Stimulated activated CD4-positive, alpha-beta T cell treated with anti-CD3 and anti-CD28 coated beads, Interleukin-4, amount 100 ng/mL, for 4 hours (primary cell): ENCODE results near the gene ZDHHC8.

ENCODE experiments used
- DNase-seq, 2 experiments: peaks; one replicate each; pipeline ENCODE4 v3.0.0-alpha.2; 2020

ZDHHC8 gene

GRCh38 chr22:20096574-20097420, 34.8 kb upstream of the ZDHHC8 start:
- no peak for DNase-seq

GRCh38 chr22:20099099-20099711, 32.4 kb upstream of the ZDHHC8 start:
- no peak for DNase-seq

GRCh38 chr22:20101638-20102037, 30.0 kb upstream of the ZDHHC8 start:
- DNase-seq = no peak

- DNase-seq = no peak
Observed at GRCh38 chr22:20102203-20102780, 29.3 kb upstream of the ZDHHC8 start.

GRCh38 chr22:20105456-20106204, 26.0 kb upstream of the ZDHHC8 start:
- no peak for DNase-seq

GRCh38 chr22:20106205-20106848, 25.3 kb upstream of the ZDHHC8 start:
- DNase-seq = no peak

- no peak for DNase-seq
Observed at GRCh38 chr22:20106849-20107237, 24.8 kb upstream of the ZDHHC8 start.

GRCh38 chr22:20107471-20107901, 24.1 kb upstream of the ZDHHC8 start:
- DNase-seq = no peak

GRCh38 chr22:20107951-20108756, 23.4 kb upstream of the ZDHHC8 start:
- no peak for DNase-seq

GRCh38 chr22:20108757-20109230, 22.8 kb upstream of the ZDHHC8 start:
- no peak for DNase-seq

GRCh38 chr22:20109411-20110358, 21.9 kb upstream of the ZDHHC8 start:
- DNase-seq = no peak

GRCh38 chr22:20110359-20110985, 21.1 kb upstream of the ZDHHC8 start:
- DNase-seq = no peak

GRCh38 chr22:20111045-20111688, 20.4 kb upstream of the ZDHHC8 start:
- no peak for DNase-seq

- no peak for DNase-seq
Observed at GRCh38 chr22:20111689-20112622, 19.6 kb upstream of the ZDHHC8 start.

GRCh38 chr22:20112623-20113511, 18.7 kb upstream of the ZDHHC8 start:
- DNase-seq = no peak

GRCh38 chr22:20113551-20114310, 17.9 kb upstream of the ZDHHC8 start:
- no peak for DNase-seq
